Astrocyte of the cerebellum (primary cell): Measurements from ENCODE around the gene ATP5PO.

Source experiments
- DNase-seq: peaks from one replicate; pipeline ENCODE4 v3.0.0-alpha.2; 2011; ENCODE audit warnings: low read depth
- H3K4me3 ChIP-seq: 2 replicates; pipeline ENCODE4 v1.5.1; 2011; ENCODE audit warnings: mild to moderate bottlenecking, low read depth, low read length, moderate library complexity
- CTCF ChIP-seq: IDR thresholded peaks from 2 replicates; pipeline ENCODE4 v1.5.1; 2012; ENCODE audit warnings: low read length, low read depth, moderate library complexity, mild to moderate bottlenecking; ENCODE audit errors: missing control alignments
- in situ Hi-C: cut with HindIII; loops from 2 replicates; pipeline ENCODE4 v1.10.0; 2017; ENCODE audit warnings: low sequenced_read_pairs

Gene ATP5PO

DNA sequence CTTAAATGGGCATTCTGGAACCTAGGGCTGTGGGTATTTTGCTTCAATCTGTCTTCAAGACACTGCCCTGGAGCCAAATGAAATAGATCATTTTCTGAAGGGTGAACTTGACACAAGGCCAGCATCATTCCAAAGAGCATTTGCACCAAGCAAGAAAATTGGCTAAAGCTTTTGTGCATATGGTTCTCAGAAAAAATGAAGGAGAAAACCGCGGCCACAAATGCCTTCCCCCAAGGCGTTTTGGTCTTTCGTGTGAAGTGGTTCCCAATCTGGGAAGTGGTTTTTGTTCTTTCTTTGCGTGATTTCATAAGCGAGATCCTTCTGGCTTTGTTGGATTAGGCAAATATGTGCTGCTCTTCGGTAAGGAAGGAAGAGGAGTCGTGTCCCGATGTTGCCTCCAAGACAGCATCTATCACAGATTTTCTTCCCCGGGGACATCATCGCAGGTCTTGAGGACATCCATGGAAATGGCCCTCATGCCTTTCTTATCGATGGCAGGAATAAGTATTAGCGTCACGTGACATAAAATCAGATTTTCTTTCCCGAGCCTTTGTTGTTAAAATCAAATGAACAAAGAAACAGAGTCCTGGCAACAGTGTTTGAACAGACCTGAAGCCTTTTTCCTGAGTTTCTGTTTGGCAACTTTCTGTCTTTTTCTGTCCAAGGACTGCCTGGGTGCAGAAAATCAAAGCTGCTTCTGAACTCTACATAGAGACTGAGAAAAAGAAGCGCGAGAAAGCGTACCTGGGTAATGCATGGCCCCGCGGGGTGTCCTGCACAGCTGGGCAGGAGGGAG, 31.0 kb downstream of the ATP5PO start:
- TF ChIP-seq CTCF, result no peak
- in situ Hi-C loops, result no loop called here
- peak; percentile 93 for DNase-seq
- H3K4me3 ChIP-seq, result peak overlapping the region; percentile 2

DNA sequence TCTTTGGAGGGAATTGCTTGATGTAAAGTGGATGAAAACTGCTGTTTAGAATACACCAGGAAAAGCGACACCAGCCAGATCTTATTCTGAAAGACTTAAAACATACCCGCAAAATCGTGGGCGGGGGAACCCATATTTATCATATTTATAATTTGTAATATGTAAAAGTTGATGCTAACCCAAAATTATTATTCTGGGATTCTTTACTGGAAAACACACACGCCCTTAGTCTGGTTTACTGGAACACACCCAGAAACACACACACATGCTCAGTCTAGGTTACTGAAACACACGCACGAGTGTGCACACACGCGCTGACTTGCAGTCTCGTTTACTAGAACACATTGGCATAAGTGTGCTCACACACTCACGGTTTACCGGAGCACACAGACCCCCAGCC, 32.5 kb downstream of the ATP5PO start:
- TF ChIP-seq CTCF, result no peak
- in situ Hi-C loops, result no loop called here
- no peak for DNase-seq
- H3K4me3 ChIP-seq, result no peak overlapping the region

GRCh38 chr21:33881689-33882440, 33.7 kb downstream of the ATP5PO start:
- no peak for TF ChIP-seq CTCF
- in situ Hi-C loops, result no loop called here
- peak; percentile 68 for DNase-seq
- no peak overlapping the region for H3K4me3 ChIP-seq

GRCh38 chr21:33880626-33881025, 35.0 kb downstream of the ATP5PO start:
- no peak overlapping the region for H3K4me3 ChIP-seq
- no peak for TF ChIP-seq CTCF
- DNase-seq, result no peak
- in situ Hi-C loops, result no loop called here

DNA sequence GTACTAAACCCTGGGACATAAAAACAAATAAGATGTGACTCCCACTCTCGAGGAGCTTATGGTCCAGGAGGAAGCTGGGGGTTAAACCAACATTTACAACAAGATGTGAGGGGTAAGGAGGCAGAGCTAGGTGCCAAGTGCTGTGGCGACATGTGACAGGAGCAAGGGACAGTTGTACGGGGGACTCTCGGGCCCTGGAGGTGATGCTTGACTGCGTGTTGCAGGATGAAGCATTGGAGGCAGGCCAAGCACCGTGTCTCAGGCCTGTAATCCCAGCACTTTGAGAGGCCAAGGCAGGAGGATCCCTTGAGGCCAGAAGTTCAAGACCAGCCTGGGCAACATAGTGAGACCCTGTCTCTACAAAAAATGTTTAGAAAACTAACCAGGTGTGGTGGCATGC, 36.8 kb downstream of the ATP5PO start:
- TF ChIP-seq CTCF, result no peak
- in situ Hi-C loops, result no loop called here
- no peak overlapping the region for H3K4me3 ChIP-seq
- DNase-seq, result no peak

DNA sequence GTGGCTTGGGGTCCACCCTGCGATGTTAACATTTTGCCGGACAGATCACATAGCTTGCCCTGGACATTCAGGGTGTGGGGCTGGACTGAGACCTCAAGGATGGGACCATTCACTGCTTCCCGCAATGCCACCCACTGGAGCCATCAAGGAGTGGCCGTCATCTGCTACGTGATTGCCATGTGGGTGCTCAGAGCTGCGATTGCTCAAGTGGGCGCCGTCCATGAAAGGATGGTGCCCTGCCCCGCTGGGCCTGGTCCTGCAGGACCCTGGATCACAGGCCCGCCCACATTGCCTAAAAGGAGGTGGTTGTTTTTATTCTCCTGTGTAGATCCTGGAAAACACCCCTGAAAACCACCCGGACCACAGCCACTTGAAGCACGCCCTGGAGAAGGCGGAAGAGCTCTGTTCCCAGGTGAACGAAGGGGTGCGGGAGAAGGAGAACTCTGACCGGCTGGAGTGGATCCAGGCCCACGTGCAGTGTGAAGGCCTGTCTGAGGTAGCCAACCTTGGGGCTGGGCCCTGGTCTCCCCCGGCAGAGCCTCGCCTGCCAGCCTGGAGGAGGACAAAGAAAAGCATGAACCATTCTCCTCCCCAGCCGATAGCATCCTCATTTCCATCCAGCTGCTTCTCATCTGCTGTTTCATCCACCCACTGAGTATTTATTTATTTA, 40.4 kb downstream of the ATP5PO start:
- TF ChIP-seq CTCF, result no peak
- DNase-seq, result no peak
- in situ Hi-C loops, result no loop called here
- H3K4me3 ChIP-seq, result no peak overlapping the region
